K562 (cell line): Measurements from ENCODE around the gene CD248. TPM values are rescaled to one million over a fixed set of nuclear protein-coding genes. Genes with fewer than 3 reads are reported as not detected.
A peak's percentile ranks its signal among the peaks of the same experiment; 100 is the strongest.

ENCODE experiments used
- ARID3A ChIP-seq: IDR thresholded peaks from 2 replicates; pipeline ENCODE4 v1.6.1; 2012; ENCODE audit warnings: low read depth, low read length, improper control_type of control experiment, borderline replicate concordance
- ATF4 ChIP-seq: fragments of 450-650 bp; formaldehyde crosslinking; IDR thresholded peaks from 2 replicates; pipeline ENCODE4 v1.4.0; 2022; ENCODE audit warnings: mild to moderate bottlenecking, moderate library complexity
- HNRNPLL ChIP-seq: fragments of 200-400 bp; formaldehyde crosslinking; IDR thresholded peaks from 2 replicates; pipeline ENCODE4 v1.6.1; 2017; ENCODE audit warnings: low read length, low read depth, mild to moderate bottlenecking; ENCODE audit not compliant: poor library complexity, severe bottlenecking
- MAFK ChIP-seq: IDR thresholded peaks from 2 replicates; pipeline ENCODE4 v1.6.1; 2011; ENCODE audit warnings: low read length, improper control_type of control experiment
- MAZ ChIP-seq, 2 experiments: fragments of 450-650 bp in 1 of 2; sonication (generic) in 1 of 2; formaldehyde crosslinking; IDR thresholded peaks in 1 of 2; conservative IDR thresholded peaks in 1 of 2; 2 replicates each; pipeline versions ENCODE4 v1.4.0 to v1.5.0; 2020; ENCODE audit warnings: mild to moderate bottlenecking in 1 of 2, missing genetic modification reagents in 1 of 2
- MECOM ChIP-seq: fragments of 250-450 bp; sonication (Bioruptor Pico); IDR thresholded peaks from 2 replicates; pipeline ENCODE4 v1.8.0; 2022; ENCODE audit warnings: inconsistent platforms
- MED1 ChIP-seq: sonication (generic); formaldehyde crosslinking; IDR thresholded peaks from 2 replicates; pipeline ENCODE4 v1.8.1; 2023; ENCODE audit warnings: missing genetic modification reagents, borderline replicate concordance
- MEIS2 ChIP-seq: fragments of 450-650 bp; IDR thresholded peaks from 2 replicates; pipeline ENCODE4 v1.6.1; 2014; ENCODE audit warnings: mild to moderate bottlenecking; ENCODE audit not compliant: partially characterized antibody
- NELFE ChIP-seq: IDR thresholded peaks from 2 replicates; pipeline ENCODE4 v1.6.1; 2011; ENCODE audit warnings: mild to moderate bottlenecking; ENCODE audit not compliant: insufficient read depth, insufficient read length
- OTX1 ChIP-seq: fragments of 450-650 bp; formaldehyde crosslinking; IDR thresholded peaks from 2 replicates; pipeline ENCODE4 v1.4.0; 2022; ENCODE audit warnings: mild to moderate bottlenecking
- PHB2 ChIP-seq: fragments of 450-650 bp; IDR thresholded peaks from 2 replicates; pipeline ENCODE4 v1.6.1; 2017; ENCODE audit warnings: low read depth
- PHTF2 ChIP-seq: fragments of 250-450 bp; sonication (Bioruptor Pico); IDR thresholded peaks from 2 replicates; pipeline ENCODE4 v1.5.0; 2021; ENCODE audit warnings: mild to moderate bottlenecking
- PRPF4 ChIP-seq: fragments of 200-400 bp; formaldehyde crosslinking; IDR thresholded peaks from one replicate; pipeline ENCODE4 v1.6.1; 2017; ENCODE audit warnings: low read length, low read depth, mild to moderate bottlenecking; ENCODE audit not compliant: insufficient read depth, poor library complexity, severe bottlenecking
- SAFB2 ChIP-seq: fragments of 200-400 bp; formaldehyde crosslinking; IDR thresholded peaks from 2 replicates; pipeline ENCODE4 v1.6.1; 2018; ENCODE audit warnings: borderline replicate concordance, low read length, low read depth, moderate library complexity; ENCODE audit not compliant: severe bottlenecking
- SREBF2 ChIP-seq: sonication (generic); formaldehyde crosslinking; IDR thresholded peaks from 2 replicates; pipeline ENCODE4 v1.4.0; 2020; ENCODE audit warnings: mild to moderate bottlenecking, missing genetic modification reagents
- ZBTB43 ChIP-seq: sonication (generic); formaldehyde crosslinking; IDR thresholded peaks from 2 replicates; pipeline ENCODE4 v1.8.0; 2023; ENCODE audit warnings: mild to moderate bottlenecking, missing genetic modification reagents
- ZNF175 ChIP-seq: fragments of 200-800 bp; sonication (Bioruptor generic); IDR thresholded peaks from 2 replicates; pipeline ENCODE4 v1.6.1; 2016; ENCODE audit warnings: low read depth, mild to moderate bottlenecking, missing genetic modification characterization, missing compliant biosample characterization
- ZNF431 ChIP-seq: sonication (generic); formaldehyde crosslinking; IDR thresholded peaks from 2 replicates; pipeline ENCODE4 v1.8.0; 2022; ENCODE audit warnings: mild to moderate bottlenecking, missing genetic modification reagents
- ZNF699 ChIP-seq: fragments of 250-450 bp; sonication (Bioruptor Pico); IDR thresholded peaks from 2 replicates; pipeline ENCODE4 v1.8.0; 2021; ENCODE audit warnings: mild to moderate bottlenecking, moderate library complexity; ENCODE audit not compliant: insufficient replicate concordance
- ZNF76 ChIP-seq: fragments of 250-450 bp; sonication (Bioruptor Pico); IDR thresholded peaks from 2 replicates; pipeline ENCODE4 v1.4.0; 2020; ENCODE audit warnings: mild to moderate bottlenecking, moderate library complexity, borderline replicate concordance
- ZSCAN32 ChIP-seq: fragments of 450-650 bp; formaldehyde crosslinking; IDR thresholded peaks from 2 replicates; pipeline ENCODE4 v1.4.0; 2020; ENCODE audit warnings: mild to moderate bottlenecking, moderate library complexity
- polyA plus RNA-seq, 8 experiments: library from polyadenylated mRNA; depleted of rRNA in 4 of 8; stranded (reverse) in 5 of 8; unstranded in 3 of 8; fragments of >200 nt; fragmentation: Nextera tagmentation in 2 of 8; fragmentation: Illumina TruSeq in 1 of 8; extraction: Ambion mirVana in 2 of 8; extraction: Trizol in 1 of 8; gene quantifications; 2 replicates each; pipeline versions ENCODE4 v1.2.1 to v1.2.3, GENCODE V29; 2011 to 2014; ENCODE audit warnings: inconsistent platforms in 1 of 8, missing spikeins in 1 of 8
- total RNA-seq, 7 experiments: library from RNA; depleted of rRNA in 6 of 7; stranded (reverse); fragments of >200 nt in 6 of 7; fragmentation: Illumina TruSeq in 2 of 7; extraction: Trizol in 2 of 7; gene quantifications; 2 replicates each; pipeline versions ENCODE4 v1.2.1 to v1.2.3, GENCODE V29; 2011 to 2021; ENCODE audit warnings: low replicate concordance in 1 of 7

The CD248 gene
- total and polyA plus RNA-seq, 9 of the 15 experiments (the other 6 are each of a cell fraction or from before 2014, with no cell fraction given), result 0.09 TPM; not detected in 8

GRCh38 chr11:66347425-66348276, 30.8 kb upstream of the CD248 start, which contains the start of gene B4GAT1 (continued):
- TF ChIP-seq ZNF431 (no peak), ZNF699 (CRISPR knock-in tag) (no peak), NELFE (no peak), SREBF2 (no peak), MED1 (0 out of 2 replicates have a peak, but pooled peaks have one; percentile 76), SAFB2 (no peak), PHTF2 (CRISPR knock-in tag) (no peak), ZNF76 (no peak), MAZ (CRISPR knock-in tag; conservative IDR thresholded peaks at IDR 0.05 in 1 of 2, IDR thresholded peaks at IDR 0.05 in 1 of 2) (peak; percentile 37 to 80), PHB2 (no peak), ZBTB43 (CRISPR knock-in tag) (no peak), ZNF175 (CRISPR knock-in tag) (no peak), PRPF4 (no peak), ATF4 (CRISPR knock-in tag) (no peak), ZSCAN32 (CRISPR knock-in tag) (no peak), ARID3A (no peak), MAFK (no peak), MECOM (CRISPR knock-in tag) (no peak), MEIS2 (peak; percentile 57), OTX1 (CRISPR knock-in tag) (no peak), HNRNPLL (peak; percentile 59)
